Middle frontal gyrus (tissue), 1 donor: ENCODE measurements around the gene FLT1.

Experiments used
- DNase-seq: peaks from one replicate; pipeline ENCODE4 v3.0.0-alpha.2; 2015; ENCODE audit warnings: low spot score; ENCODE audit errors: extremely low spot score

The FLT1 gene

GRCh38 chr13:28346154-28346553 is 148.8 kb downstream of the FLT1 start:
- DNase-seq, result no peak

GRCh38 chr13:28344163-28344562 is 150.8 kb downstream of the FLT1 start:
- no peak for DNase-seq

- no peak for DNase-seq
Measured at GRCh38 chr13:28342251-28342650, 152.7 kb downstream of the FLT1 start.

GRCh38 chr13:28340272-28340793 is 154.6 kb downstream of the FLT1 start:
- DNase-seq, result no peak

GRCh38 chr13:28339419-28339818 is 155.5 kb downstream of the FLT1 start:
- no peak for DNase-seq

GRCh38 chr13:28338742-28339141 is 156.2 kb downstream of the FLT1 start:
- no peak for DNase-seq

- no peak for DNase-seq
Measured at GRCh38 chr13:28338006-28338574, 156.8 kb downstream of the FLT1 start.

- no peak for DNase-seq
Measured at GRCh38 chr13:28337166-28338005, 157.5 kb downstream of the FLT1 start.

- DNase-seq, result no peak
Measured at GRCh38 chr13:28336193-28336657, 158.7 kb downstream of the FLT1 start.

GRCh38 chr13:28333204-28333881 is 161.6 kb downstream of the FLT1 start:
- DNase-seq, result no peak

- DNase-seq, result no peak
Measured at GRCh38 chr13:28329395-28330158, 165.4 kb downstream of the FLT1 start.

- DNase-seq, result no peak
Measured at GRCh38 chr13:28328271-28328607, 166.7 kb downstream of the FLT1 start.

GRCh38 chr13:28327373-28328270 is 167.3 kb downstream of the FLT1 start:
- no peak for DNase-seq

GRCh38 chr13:28326056-28326455 is 168.9 kb downstream of the FLT1 start:
- no peak for DNase-seq

GRCh38 chr13:28325022-28325421 is 169.9 kb downstream of the FLT1 start:
- DNase-seq, result no peak

- no peak for DNase-seq
Measured at GRCh38 chr13:28324181-28324789, 170.6 kb downstream of the FLT1 start.

- DNase-seq, result no peak
Measured at GRCh38 chr13:28322256-28322905, 172.5 kb downstream of the FLT1 start.

- DNase-seq, result no peak
Measured at GRCh38 chr13:28321756-28322155, 173.2 kb downstream of the FLT1 start.

- no peak for DNase-seq
Measured at GRCh38 chr13:28320884-28321574, 173.9 kb downstream of the FLT1 start.
